ENCODE results near the gene RRP1B.

GRCh38 chr21:43662286-43662685, 2.9 kb downstream of the RRP1B start:
- TF ChIP-seq RARB (CRISPR knock-in tag; IDR thresholded peaks at IDR 0.05): no peak
- no peak for TF ChIP-seq BACH2 (CRISPR knock-in tag; IDR thresholded peaks at IDR 0.05; ENCODE audit: borderline replicate concordance)
- no peak for TF ChIP-seq TCF4 (CRISPR knock-in tag; IDR thresholded peaks at IDR 0.05; ENCODE audit: borderline replicate concordance)
- no peak for TF ChIP-seq SNAI2 (CRISPR knock-in tag; IDR thresholded peaks at IDR 0.05)
- TF ChIP-seq ZFP30 (CRISPR knock-in tag; IDR thresholded peaks at IDR 0.05): no peak
- no peak for TF ChIP-seq PATZ1 (CRISPR knock-in tag; IDR thresholded peaks at IDR 0.05; ENCODE audit: borderline replicate concordance)
- TF ChIP-seq CSDC2 (CRISPR knock-in tag; IDR thresholded peaks at IDR 0.05): no peak

Measured in SK-N-SH treated with all-trans-retinoic acid at 6 μM for 48 hours (cell line).